GM12878 (cell line): ENCODE data around the gene IL31. TPM values are rescaled to one million over a fixed set of nuclear protein-coding genes. Genes with fewer than 3 reads are reported as not detected.

Experiments
- ATAC-seq: fragments of 200-7000 bp; cut with Tn5 transposase; 3 replicates; pipeline ENCODE4 v1.9.1; 2020; ENCODE audit warnings: mild to moderate bottlenecking, moderate library complexity
- BruUV-seq: library from RNA; stranded (reverse); fragments of 400-500 nt; replicated peaks from 2 replicates; lab custom pipeline; 2021; lab: Mats Ljungman, UMichigan
- CTCF ChIA-PET: fragments of 300-600 bp; sonication (Branson Sonifier 250); formaldehyde crosslinking; extraction: SDS; loops from one replicate; lab custom pipeline; 2021; ENCODE audit warnings: inconsistent platforms; lab: Yijun Ruan, JAX
- POLR2A ChIA-PET: fragments of 350-600 bp; formaldehyde crosslinking; extraction: SDS; loops from one replicate; lab custom pipeline; 2021; ENCODE audit warnings: inconsistent platforms; lab: Charles Lee
- RAD21 ChIA-PET: fragments of 300-600 bp; sonication (Branson Sonifier 250); formaldehyde crosslinking; loops from one replicate; lab custom pipeline; 2023; ENCODE audit warnings: antibody characterized with exemption; ENCODE audit not compliant: unreplicated experiment; lab: Charles Lee
- SMC1A ChIA-PET: fragments of 300-600 bp; sonication (Branson Sonifier 250); formaldehyde crosslinking; loops from one replicate; lab custom pipeline; 2023; ENCODE audit not compliant: unreplicated experiment, uncharacterized antibody; lab: Charles Lee
- DNase-seq: peaks from one replicate; pipeline ENCODE4 v3.0.0-alpha.2; 2011; ENCODE audit warnings: low read depth, low spot score
- FAIRE-seq: peaks from 3 replicates; lab custom pipeline; 2011; peaks lifted over from hg19 to GRCh38; lab: Jason Lieb, UNC
- H2AFZ ChIP-seq: 2 replicates; pipeline ENCODE4 v1.6.0; 2011; ENCODE audit warnings: low read depth, low read length, control low read depth; ENCODE audit not compliant: control insufficient read depth
- H3K27ac ChIP-seq: 2 replicates; pipeline ENCODE4 v1.5.1; 2011; ENCODE audit warnings: control low read depth; ENCODE audit not compliant: control insufficient read depth, insufficient read depth
- H3K27me3 ChIP-seq, 2 experiments: replicated peaks in 1 of 2; 2 replicates each; pipeline versions ENCODE4 v1.6.0 to v1.6.1; 2011; ENCODE audit warnings: low read length in 1 of 2; ENCODE audit not compliant: control insufficient read depth in 2 of 2, insufficient read depth in 2 of 2
- H3K36me3 ChIP-seq, 2 experiments: 2 replicates each; pipeline ENCODE4 v1.5.1; 2011; ENCODE audit warnings: low read length in 1 of 2; ENCODE audit not compliant: control insufficient read depth in 2 of 2, insufficient read depth in 2 of 2
- H3K4me1 ChIP-seq: 2 replicates; pipeline ENCODE4 v1.6.1; 2011; ENCODE audit warnings: mild to moderate bottlenecking, low read length, moderate library complexity, mixed read lengths; ENCODE audit not compliant: control insufficient read depth, insufficient read depth
- H3K4me2 ChIP-seq: 2 replicates; pipeline ENCODE4 v1.6.0; 2011; ENCODE audit warnings: control low read depth; ENCODE audit not compliant: control insufficient read depth, insufficient read depth
- H3K4me3 ChIP-seq: fragments of 200-600 bp; sonication (generic); 2 replicates; pipeline ENCODE4 v1.5.1; 2016
- H3K79me2 ChIP-seq: 2 replicates; pipeline ENCODE4 v1.6.0; 2011; ENCODE audit warnings: low read length; ENCODE audit not compliant: control insufficient read depth, insufficient read depth
- H3K9ac ChIP-seq: 2 replicates; pipeline ENCODE4 v1.8.0; 2011; ENCODE audit warnings: low read length, control low read depth, mixed read lengths; ENCODE audit not compliant: control insufficient read depth, insufficient read depth
- H3K9me3 ChIP-seq: replicated peaks from 3 replicates; pipeline ENCODE4 v1.5.1; 2011; ENCODE audit warnings: mild to moderate bottlenecking, low read length; ENCODE audit not compliant: control insufficient read depth, insufficient read depth
- H4K20me1 ChIP-seq: 2 replicates; pipeline ENCODE4 v1.6.0; 2011; ENCODE audit not compliant: control insufficient read depth, insufficient read depth
- EP300 ChIP-seq, 2 experiments: fragments of 150-350 bp in 1 of 2; IDR thresholded peaks; 2 replicates each; pipeline ENCODE4 v1.6.1; 2011 to 2012; ENCODE audit warnings: low read depth in 2 of 2, low read length in 2 of 2, borderline replicate concordance in 1 of 2, improper control_type of control experiment in 1 of 2, inconsistent platforms in 1 of 2; ENCODE audit not compliant: control insufficient read depth in 1 of 2
- IRF4 ChIP-seq: IDR thresholded peaks from 2 replicates; pipeline ENCODE4 v1.6.1; 2011; ENCODE audit warnings: low read depth, low read length
- NFYA ChIP-seq: IDR thresholded peaks from 2 replicates; pipeline ENCODE4 v1.6.1; 2011; ENCODE audit warnings: low read depth, mild to moderate bottlenecking, low read length, improper control_type of control experiment, borderline replicate concordance
- RAD21 ChIP-seq: IDR thresholded peaks from 2 replicates; pipeline ENCODE4 v1.6.1; 2011; ENCODE audit warnings: mild to moderate bottlenecking, low read depth, low read length, moderate library complexity; ENCODE audit not compliant: insufficient read depth
- RB1 ChIP-seq: fragments of 450-650 bp; formaldehyde crosslinking; IDR thresholded peaks from 2 replicates; pipeline ENCODE4 v1.6.1; 2017; ENCODE audit warnings: mild to moderate bottlenecking, borderline replicate concordance
- SMARCA5 ChIP-seq: fragments of 450-650 bp; IDR thresholded peaks from 2 replicates; pipeline ENCODE4 v1.6.1; 2017; ENCODE audit warnings: mild to moderate bottlenecking
- SMC3 ChIP-seq: IDR thresholded peaks from 2 replicates; pipeline ENCODE4 v1.6.1; 2011; ENCODE audit warnings: low read length, improper control_type of control experiment, borderline replicate concordance
- YY1 ChIP-seq: IDR thresholded peaks from 2 replicates; pipeline ENCODE4 v1.6.1; 2011; ENCODE audit warnings: low read depth, mild to moderate bottlenecking, low read length
- WGBS: methylation state at CpG from one replicate; pipeline ENCODE4 v1.1.6; 2016; ENCODE audit warnings: low lambda C conversion rate; ENCODE audit not compliant: insufficient replicate concordance, insufficient coverage; ENCODE audit errors: missing lambda C conversion rate; 5-methylcytosine and 5-hydroxymethylcytosine counted together
- in situ Hi-C: fragments of 300-500 bp; cut with MboI; formaldehyde crosslinking; loops from 9 replicates; pipeline ENCODE4 v1.14.3; 2018; ENCODE audit warnings: mixed read lengths
- intact Hi-C: fragments of 100-400 bp; cut with micrococcal nuclease; formaldehyde crosslinking; loops from one replicate; pipeline ENCODE4 v1.14.2; 2022; ENCODE audit not compliant: unreplicated experiment
- polyA plus RNA-seq, 11 experiments: library from polyadenylated mRNA; depleted of rRNA in 4 of 11; unstranded in 6 of 11; stranded (reverse) in 5 of 11; fragments of >200 nt; fragmentation: Nextera tagmentation in 4 of 11; fragmentation: Illumina TruSeq in 1 of 11; extraction: Ambion mirVana in 4 of 11; extraction: Trizol in 1 of 11; gene quantifications; 1 replicate in 1 of 11; 2 replicates in 10 of 11; pipeline versions ENCODE4 v1.2.1 to v1.2.3, GENCODE V29; 2011 to 2016; ENCODE audit warnings: inconsistent platforms in 2 of 11, missing spikeins in 2 of 11, low read depth in 1 of 11
- small RNA-seq: library from RNA; depleted of rRNA; stranded (forward); fragments of <200 nt; gene quantifications from one replicate; pipeline ENCODE3, GENCODE V24; 2014
- total RNA-seq, 4 experiments: library from RNA; depleted of rRNA in 3 of 4; stranded (reverse); fragments of >200 nt in 3 of 4; fragmentation: Illumina TruSeq in 1 of 4; extraction: Trizol in 1 of 4; gene quantifications; 2 replicates each; pipeline versions ENCODE4 v1.2.1 to v1.2.3, GENCODE V29; 2013 to 2021
- TF ChIP-seq, protein P1 (sequence below), 3 experiments: IDR thresholded peaks in 2 of 3; conservative IDR thresholded peaks in 1 of 3; 2 replicates each; pipeline ENCODE4 v1.5.1; 2011; ENCODE audit warnings: low read depth in 3 of 3, low read length in 3 of 3, mild to moderate bottlenecking in 3 of 3, control low read depth in 2 of 3, moderate library complexity in 2 of 3, inconsistent platforms in 1 of 3, mixed read lengths in 1 of 3; ENCODE audit not compliant: control insufficient read depth in 2 of 3, insufficient read depth in 1 of 3; ENCODE audit errors: extremely low read depth in 1 of 3

The IL31 gene
- total and polyA plus RNA-seq, 10 of the 15 experiments (the other 5 are each of a cell fraction or from before 2014, with no cell fraction given), result not detected

DNA sequence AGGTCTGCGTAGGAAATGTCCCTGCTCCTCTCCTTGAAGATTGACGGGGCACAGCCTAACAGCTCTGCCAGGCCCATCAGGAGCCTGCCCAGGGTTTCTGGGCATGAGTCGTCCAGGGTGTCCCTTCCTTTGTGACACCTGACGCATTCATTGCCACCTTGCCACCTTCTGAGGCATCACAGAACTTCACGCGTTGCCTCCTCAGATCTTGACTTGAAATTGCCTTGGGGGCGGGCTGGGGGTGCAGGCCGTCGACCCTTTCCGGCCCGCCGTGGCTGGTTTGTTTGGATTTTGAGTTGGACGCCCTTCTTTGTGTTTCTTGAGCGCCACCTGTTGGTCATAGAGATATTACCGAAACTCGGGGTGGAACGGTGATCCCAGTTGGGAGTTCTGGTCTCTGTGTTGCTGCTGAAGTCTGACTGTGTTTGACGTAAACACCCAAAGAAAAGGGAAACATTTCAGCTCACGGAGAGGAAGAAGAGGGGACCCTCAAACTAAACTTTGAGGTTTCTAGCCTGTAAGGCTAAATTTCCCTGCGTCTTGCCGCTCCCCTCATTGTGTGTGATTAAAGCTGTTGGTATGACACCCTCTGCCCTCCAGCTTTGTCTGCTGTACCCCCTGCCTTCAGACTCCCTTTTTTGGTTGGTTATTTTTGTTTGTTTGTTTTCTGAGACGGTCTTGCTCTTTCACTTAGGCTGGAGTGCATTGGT, 50.8 kb downstream of the IL31 start:
- TF ChIP-seq IRF4, result no peak
- TF ChIP-seq EP300 (IDR thresholded peaks at IDR 0.05; ENCODE audit: borderline replicate concordance in 1 of 2, control insufficient read depth in 1 of 2, low read depth in 2 of 2, low read length in 2 of 2), result no peak
- no peak for TF ChIP-seq NFYA
- TF ChIP-seq RAD21, result peak; percentile 87
- TF ChIP-seq YY1, result peak; percentile 73
- TF ChIP-seq, protein P1, sequence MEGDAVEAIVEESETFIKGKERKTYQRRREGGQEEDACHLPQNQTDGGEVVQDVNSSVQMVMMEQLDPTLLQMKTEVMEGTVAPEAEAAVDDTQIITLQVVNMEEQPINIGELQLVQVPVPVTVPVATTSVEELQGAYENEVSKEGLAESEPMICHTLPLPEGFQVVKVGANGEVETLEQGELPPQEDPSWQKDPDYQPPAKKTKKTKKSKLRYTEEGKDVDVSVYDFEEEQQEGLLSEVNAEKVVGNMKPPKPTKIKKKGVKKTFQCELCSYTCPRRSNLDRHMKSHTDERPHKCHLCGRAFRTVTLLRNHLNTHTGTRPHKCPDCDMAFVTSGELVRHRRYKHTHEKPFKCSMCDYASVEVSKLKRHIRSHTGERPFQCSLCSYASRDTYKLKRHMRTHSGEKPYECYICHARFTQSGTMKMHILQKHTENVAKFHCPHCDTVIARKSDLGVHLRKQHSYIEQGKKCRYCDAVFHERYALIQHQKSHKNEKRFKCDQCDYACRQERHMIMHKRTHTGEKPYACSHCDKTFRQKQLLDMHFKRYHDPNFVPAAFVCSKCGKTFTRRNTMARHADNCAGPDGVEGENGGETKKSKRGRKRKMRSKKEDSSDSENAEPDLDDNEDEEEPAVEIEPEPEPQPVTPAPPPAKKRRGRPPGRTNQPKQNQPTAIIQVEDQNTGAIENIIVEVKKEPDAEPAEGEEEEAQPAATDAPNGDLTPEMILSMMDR (IDR thresholded peaks at IDR 0.05 in 2 of 3, conservative IDR thresholded peaks at IDR 0.05 in 1 of 3; ENCODE audit: control insufficient read depth in 2 of 3, extremely low read depth in 1 of 3, insufficient read depth in 1 of 3, low read depth in 3 of 3, low read length in 3 of 3), result peak; percentile 59 to 81 (median 66)
- peak; percentile 89 for TF ChIP-seq SMC3
- TF ChIP-seq SMARCA5, result peak; percentile 26; the same call in 1 of the 2 replicates
- TF ChIP-seq RB1, result 0 out of 2 replicates have a peak, but pooled peaks have one; percentile 35
- Histone ChIP-seq H2AFZ (peak overlapping the region; percentile 66), H3K27ac (no peak overlapping the region), H3K4me1 (no peaks in the 10 kb centered on the region; the same call in 1 of the 2 replicates), H3K4me2 (peak overlapping the region; percentile 42; the same call in 1 of the 2 replicates), H3K9ac (no peak overlapping the region), H3K79me2 (no peaks in the 10 kb centered on the region), H3K36me3 (peaks cover 0 to 2% of the 10 kb centered on the region in 2 experiments; a peak in 2 of 4 replicates), H3K27me3 (no peaks in the 10 kb centered on the region), H3K4me3 (no peak overlapping the region), H4K20me1 (no peaks in the 10 kb centered on the region), H3K9me3 (no peaks in the 10 kb centered on the region)
- FAIRE-seq, result peak; percentile 84
- ChIA-PET CTCF (interaction anchor here (0.5 to 4.8 kb wide), 32 partner anchors 10 to 548 kb away, joined by 3 to 86 read pairs (median 5); partner anchors contain the start of genes CFAP251 and MLXIP), POLR2A (interaction anchor here (0.5 kb wide), 1 partner anchor 9 kb away, joined by 8 read pairs; no protein-coding TSS in a partner anchor), RAD21 (interaction anchor here (0.9 to 3.2 kb wide), 8 partner anchors 41 to 235 kb away, joined by 3 to 32 read pairs (median 4); partner anchors contain the start of genes CFAP251 and PSMD9), SMC1A (interaction anchor here (0.9 to 2.5 kb wide), 12 partner anchors 35 to 328 kb away, joined by 3 to 33 read pairs (median 4); partner anchors contain the start of gene CFAP251)
- peak; percentile 82 for ATAC-seq
- 18% methylated on average over 22 of the region's 22 CpGs for whole genome bisulfite sequencing
- intact Hi-C loops (loop anchor here (1.0 to 5.0 kb wide), 3 partner anchors 58 to 206 kb away; partner anchors contain the start of gene CFAP251), in situ Hi-C loops (loop anchor here (5.0 kb wide), 1 partner anchor 66 kb away; no protein-coding TSS in a partner anchor)
- DNase-seq, result no peak
- BruUV-seq, result no TSS peak

Small RNA genes within 50 kb of the gene (small RNA-seq; reads per million reads assigned to genes)
- gene DIABLO, result 5.7 reads per million, percentile 90 among the genes with 10 or more reads in this experiment

Other genes with a start within 250 kb of the IL31 start
- 12.4 and 14.1 TPM in 2 replicates for gene BCL7A, start 152.3 kb downstream of the IL31 start, total RNA-seq (2014; rRNA removed)
- gene BCL7A, start 152.3 kb downstream of the IL31 start, total RNA-seq (2014; rRNA removed; fragmentation: Illumina TruSeq; extraction: Trizol), result 8.8 and 9.6 TPM in 2 replicates
- 13.8 and 17.2 TPM in 2 replicates for gene BCL7A, start 152.3 kb downstream of the IL31 start, total RNA-seq (2021)
- gene BCL7A, start 152.3 kb downstream of the IL31 start, polyA plus RNA-seq (2011; rRNA removed), result 1.3 TPM in 2 replicates
- gene BCL7A, start 152.3 kb downstream of the IL31 start, polyA plus RNA-seq (2014; fragmentation: Illumina TruSeq; extraction: Trizol), result 9.4 and 11.8 TPM in 2 replicates
- gene BCL7A, start 152.3 kb downstream of the IL31 start, polyA plus RNA-seq (2014; fragmentation: Nextera tagmentation; extraction: Ambion mirVana), result under 1 TPM; 0.37 to 0.69 TPM
- gene BCL7A, start 152.3 kb downstream of the IL31 start, polyA plus RNA-seq (2014; rRNA removed), result 13.7 and 14.6 TPM in 2 replicates
- 10 to 100 TPM; 11.6 to 11.9 TPM for gene BCL7A, start 152.3 kb downstream of the IL31 start, polyA plus RNA-seq (2016; fragmentation: Nextera tagmentation; extraction: Ambion mirVana)
- gene MLXIP, start 95.5 kb downstream of the IL31 start, total RNA-seq (2014; rRNA removed), result 5.4 and 7.9 TPM in 2 replicates
- gene MLXIP, start 95.5 kb downstream of the IL31 start, total RNA-seq (2014; rRNA removed; fragmentation: Illumina TruSeq; extraction: Trizol), result 8.9 and 9.7 TPM in 2 replicates
- gene MLXIP, start 95.5 kb downstream of the IL31 start, total RNA-seq (2021), result 23.7 and 24.9 TPM in 2 replicates
- 1.0 and 1.9 TPM in 2 replicates for gene MLXIP, start 95.5 kb downstream of the IL31 start, polyA plus RNA-seq (2011; rRNA removed)
- gene MLXIP, start 95.5 kb downstream of the IL31 start, polyA plus RNA-seq (2014; fragmentation: Illumina TruSeq; extraction: Trizol), result 7.5 and 12.1 TPM in 2 replicates
- gene MLXIP, start 95.5 kb downstream of the IL31 start, polyA plus RNA-seq (2014; fragmentation: Nextera tagmentation; extraction: Ambion mirVana), result 1 to 10 TPM; 1.1 to 1.2 TPM
- 12.5 and 15.1 TPM in 2 replicates for gene MLXIP, start 95.5 kb downstream of the IL31 start, polyA plus RNA-seq (2014; rRNA removed)
- gene MLXIP, start 95.5 kb downstream of the IL31 start, polyA plus RNA-seq (2016; fragmentation: Nextera tagmentation; extraction: Ambion mirVana), result 1 to 10 TPM; 4.7 to 6.2 TPM
- 0.27 TPM in 1 of 2 replicates, not detected in the other for gene LRRC43, start 8.9 kb upstream of the IL31 start, total RNA-seq (2014; rRNA removed)
- not detected in 2 replicates for gene LRRC43, start 8.9 kb upstream of the IL31 start, total RNA-seq (2014; rRNA removed; fragmentation: Illumina TruSeq; extraction: Trizol)
- 0.16 and 0.23 TPM in 2 replicates for gene LRRC43, start 8.9 kb upstream of the IL31 start, total RNA-seq (2021)
- not detected in 2 replicates for gene LRRC43, start 8.9 kb upstream of the IL31 start, polyA plus RNA-seq (2011; rRNA removed)
- gene LRRC43, start 8.9 kb upstream of the IL31 start, polyA plus RNA-seq (2014; fragmentation: Illumina TruSeq; extraction: Trizol), result 0.52 TPM in 1 of 2 replicates, not detected in the other
- not detected for gene LRRC43, start 8.9 kb upstream of the IL31 start, polyA plus RNA-seq (2014; fragmentation: Nextera tagmentation; extraction: Ambion mirVana)
- 0.33 TPM in 1 of 2 replicates, not detected in the other for gene LRRC43, start 8.9 kb upstream of the IL31 start, polyA plus RNA-seq (2014; rRNA removed)
- gene LRRC43, start 8.9 kb upstream of the IL31 start, polyA plus RNA-seq (2016; fragmentation: Nextera tagmentation; extraction: Ambion mirVana), result not detected
- gene B3GNT4, start 29.5 kb upstream of the IL31 start, total RNA-seq (2014; rRNA removed), result not detected in 2 replicates
- gene B3GNT4, start 29.5 kb upstream of the IL31 start, total RNA-seq (2014; rRNA removed; fragmentation: Illumina TruSeq; extraction: Trizol), result not detected in 2 replicates
- not detected in 2 replicates for gene B3GNT4, start 29.5 kb upstream of the IL31 start, total RNA-seq (2021)
- gene B3GNT4, start 29.5 kb upstream of the IL31 start, polyA plus RNA-seq (2011; rRNA removed), result not detected in 2 replicates
- not detected in 2 replicates for gene B3GNT4, start 29.5 kb upstream of the IL31 start, polyA plus RNA-seq (2014; fragmentation: Illumina TruSeq; extraction: Trizol)
- under 1 TPM in 1 of 2 experiments, not detected in 1; 0.04 TPM for gene B3GNT4, start 29.5 kb upstream of the IL31 start, polyA plus RNA-seq (2014; fragmentation: Nextera tagmentation; extraction: Ambion mirVana)
- not detected in 2 replicates for gene B3GNT4, start 29.5 kb upstream of the IL31 start, polyA plus RNA-seq (2014; rRNA removed)
- gene B3GNT4, start 29.5 kb upstream of the IL31 start, polyA plus RNA-seq (2016; fragmentation: Nextera tagmentation; extraction: Ambion mirVana), result under 1 TPM; 0.88 to 0.95 TPM
- 46.6 and 56.9 TPM in 2 replicates for gene DIABLO, start 51.8 kb upstream of the IL31 start, total RNA-seq (2014; rRNA removed)
- 47.1 and 47.4 TPM in 2 replicates for gene DIABLO, start 51.8 kb upstream of the IL31 start, total RNA-seq (2014; rRNA removed; fragmentation: Illumina TruSeq; extraction: Trizol)
- gene DIABLO, start 51.8 kb upstream of the IL31 start, total RNA-seq (2021), result 41.2 and 43.5 TPM in 2 replicates
- gene DIABLO, start 51.8 kb upstream of the IL31 start, polyA plus RNA-seq (2011; rRNA removed), result 45.9 and 55.7 TPM in 2 replicates
- 46.8 and 50.3 TPM in 2 replicates for gene DIABLO, start 51.8 kb upstream of the IL31 start, polyA plus RNA-seq (2014; fragmentation: Illumina TruSeq; extraction: Trizol)
- 10 to 100 TPM; 18.3 to 21.1 TPM for gene DIABLO, start 51.8 kb upstream of the IL31 start, polyA plus RNA-seq (2014; fragmentation: Nextera tagmentation; extraction: Ambion mirVana)
- gene DIABLO, start 51.8 kb upstream of the IL31 start, polyA plus RNA-seq (2014; rRNA removed), result 40.8 and 43.9 TPM in 2 replicates
- 10 to 100 TPM; 67.0 to 69.9 TPM for gene DIABLO, start 51.8 kb upstream of the IL31 start, polyA plus RNA-seq (2016; fragmentation: Nextera tagmentation; extraction: Ambion mirVana)
- gene VPS33A, start 92.3 kb upstream of the IL31 start, total RNA-seq (2014; rRNA removed), result 21.1 and 22.8 TPM in 2 replicates
- 16.2 and 21.1 TPM in 2 replicates for gene VPS33A, start 92.3 kb upstream of the IL31 start, total RNA-seq (2014; rRNA removed; fragmentation: Illumina TruSeq; extraction: Trizol)
- gene VPS33A, start 92.3 kb upstream of the IL31 start, total RNA-seq (2021), result 22.1 and 22.4 TPM in 2 replicates
- gene VPS33A, start 92.3 kb upstream of the IL31 start, polyA plus RNA-seq (2011; rRNA removed), result 18.7 and 20.0 TPM in 2 replicates
- gene VPS33A, start 92.3 kb upstream of the IL31 start, polyA plus RNA-seq (2014; fragmentation: Illumina TruSeq; extraction: Trizol), result 21.0 and 24.9 TPM in 2 replicates
- 1 to 10 TPM; 7.7 to 8.7 TPM for gene VPS33A, start 92.3 kb upstream of the IL31 start, polyA plus RNA-seq (2014; fragmentation: Nextera tagmentation; extraction: Ambion mirVana)
- gene VPS33A, start 92.3 kb upstream of the IL31 start, polyA plus RNA-seq (2014; rRNA removed), result 19.4 and 20.4 TPM in 2 replicates
- 10 to 100 TPM; 32.1 to 33.6 TPM for gene VPS33A, start 92.3 kb upstream of the IL31 start, polyA plus RNA-seq (2016; fragmentation: Nextera tagmentation; extraction: Ambion mirVana)
- gene CLIP1, start 248.4 kb upstream of the IL31 start, total RNA-seq (2014; rRNA removed), result 23.8 and 26.6 TPM in 2 replicates
- 44.0 and 45.4 TPM in 2 replicates for gene CLIP1, start 248.4 kb upstream of the IL31 start, total RNA-seq (2014; rRNA removed; fragmentation: Illumina TruSeq; extraction: Trizol)
- gene CLIP1, start 248.4 kb upstream of the IL31 start, total RNA-seq (2021), result 39.2 and 39.4 TPM in 2 replicates
- 25.8 and 32.0 TPM in 2 replicates for gene CLIP1, start 248.4 kb upstream of the IL31 start, polyA plus RNA-seq (2011; rRNA removed)
- 39.9 and 42.0 TPM in 2 replicates for gene CLIP1, start 248.4 kb upstream of the IL31 start, polyA plus RNA-seq (2014; fragmentation: Illumina TruSeq; extraction: Trizol)
- 1 to 10 TPM; 6.0 to 6.3 TPM for gene CLIP1, start 248.4 kb upstream of the IL31 start, polyA plus RNA-seq (2014; fragmentation: Nextera tagmentation; extraction: Ambion mirVana)
- 20.0 and 23.4 TPM in 2 replicates for gene CLIP1, start 248.4 kb upstream of the IL31 start, polyA plus RNA-seq (2014; rRNA removed)
- 10 to 100 TPM; 19.9 to 26.6 TPM for gene CLIP1, start 248.4 kb upstream of the IL31 start, polyA plus RNA-seq (2016; fragmentation: Nextera tagmentation; extraction: Ambion mirVana)